Ovary (tissue), 9 donors: ENCODE results near the gene IGSF11. TPM values are rescaled to one million over a fixed set of nuclear protein-coding genes. Genes with fewer than 3 reads are reported as not detected.

Experiments
- DNase-seq, 5 donors: peaks; one replicate each; pipeline ENCODE4 v3.0.0-alpha.2; 2019 to 2020
- H3K27ac ChIP-seq, 2 donors: fragments of 200-600 bp; one replicate each; pipeline versions ENCODE4 v1.5.1 to v1.8.0; 2019 to 2022
- H3K27me3 ChIP-seq: fragments of 200-600 bp; one replicate; pipeline ENCODE4 v1.8.0; 2022
- H3K36me3 ChIP-seq: fragments of 200-600 bp; sonication (generic); one replicate; pipeline ENCODE4 v1.5.1; 2019
- H3K4me1 ChIP-seq: one replicate; pipeline ENCODE4 v1.8.1; 2013; ENCODE audit warnings: mild to moderate bottlenecking, moderate library complexity; ENCODE audit not compliant: insufficient read depth
- H3K4me3 ChIP-seq: fragments of 200-600 bp; sonication (generic); one replicate; pipeline ENCODE4 v1.5.1; 2017
- H3K9me3 ChIP-seq, 2 donors: fragments of 200-600 bp in 1 of 2; sonication (generic) in 1 of 2; one replicate each; pipeline versions ENCODE4 v1.5.1 to v1.8.1; 2013 to 2019; ENCODE audit warnings: mild to moderate bottlenecking in 1 of 2, moderate library complexity in 1 of 2
- CTCF ChIP-seq, 3 donors: fragments of 450-650 bp in 2 of 3; fragments of 200-600 bp in 1 of 3; IDR thresholded peaks; one replicate each; pipeline versions ENCODE4 v1.5.1 to v1.8.0; 2016 to 2022; ENCODE audit warnings: antibody characterized with exemption in 3 of 3, mild to moderate bottlenecking in 1 of 3
- EP300 ChIP-seq: sonication (generic); formaldehyde crosslinking; IDR thresholded peaks from one replicate; pipeline ENCODE4 v1.6.1; 2017; ENCODE audit warnings: antibody characterized with exemption
- POLR2A ChIP-seq: fragments of 450-650 bp; IDR thresholded peaks from one replicate; pipeline ENCODE4 v1.6.1; 2017; ENCODE audit warnings: antibody characterized with exemption, mild to moderate bottlenecking, moderate library complexity
- WGBS, 3 donors: extraction: QIAGEN DNeasy Blood & Tissue Kit in 1 of 3; methylation state at CpG; one replicate each; pipeline versions ENCODE4 v1.1.5 to v1.1.7; 2013 to 2017; 5-methylcytosine and 5-hydroxymethylcytosine counted together
- intact Hi-C, 4 donors: fragments of 100-400 bp; cut with DNase I; formaldehyde crosslinking; loops; one replicate each; pipeline versions ENCODE4 v1.11.0 to v1.15.1; 2022 to 2023
- polyA plus RNA-seq, 2 donors: library from polyadenylated mRNA; stranded (reverse); fragments of 200-250 nt in 1 of 2; fragments of 350-450 nt in 1 of 2; fragmentation: Illumina TruSeq in 1 of 2; extraction: RNeasy Lipid Tissue Mini Kit (QIAGEN cat#74804) in 1 of 2; gene quantifications; one replicate each; pipeline ENCODE4 v1.2.3, GENCODE V29; 2013 to 2014
- total RNA-seq, 7 donors: library from RNA; depleted of rRNA in 2 of 7; stranded (reverse); fragments of >200 nt in 2 of 7; fragmentation: NEBNext Ultra II Directional in 3 of 7; extraction: Animal tissue kit (Norgen Biotek cat#: 25700) in 3 of 7; gene quantifications; one replicate each; pipeline versions ENCODE4 v1.1.0 to v1.2.4, GENCODE V29; 2016 to 2023
- donor health status: DM: no; HTN: no; CAD: no; lungs with moderate emphysema.
- donor health status: DM: no; HTN: no; CAD: no.
- donor health status: Bipolar disorder and iron deficiency.
- donor health status: DM: yes; HTN: yes; CAD: no.
- donor health status: DM: no; HTN: no; CAD: no.
- donor health status: DM: yes; HTN: yes; CAD: no.

IGSF11 gene
- total and polyA plus RNA-seq, 9 donors, result 8.9 to 22.3 (median 16.8) TPM

GRCh38 chr3:118949113-118949760 lies 85.4 kb downstream of the IGSF11 start:
- no peak overlapping the region for H3K27ac ChIP-seq
- intact Hi-C loops, result loop anchor here in 1 of 4 donors (5.0 kb wide), 1 partner anchor 83 kb away; the partner anchor contains the start of gene IGSF11
- TF ChIP-seq POLR2A (no peak), CTCF (IDR thresholded peaks at IDR 0.05) (no peak), EP300 (no peak)
- H3K4me3 ChIP-seq, result no peak overlapping the region
- WGBS, 3 donors, result 88 to 90% (median 88%) methylated on average over 1 of the region's 1 CpG
- no peaks in the 10 kb centered on the region for H3K4me1 ChIP-seq
- H3K9me3 ChIP-seq, result no peaks in the 10 kb centered on the region
- H3K27me3 ChIP-seq, result no peaks in the 10 kb centered on the region
- DNase-seq, result no peak
- no peaks in the 10 kb centered on the region for H3K36me3 ChIP-seq

GRCh38 chr3:118948146-118948545 lies 86.5 kb downstream of the IGSF11 start:
- TF ChIP-seq POLR2A, result no peak
- no peak for TF ChIP-seq CTCF (IDR thresholded peaks at IDR 0.05)
- no peak for TF ChIP-seq EP300

GRCh38 chr3:118946449-118946848 lies 88.2 kb downstream of the IGSF11 start:
- no peak for DNase-seq
- H3K27me3 ChIP-seq, result no peaks in the 10 kb centered on the region
- no peak for TF ChIP-seq POLR2A
- TF ChIP-seq EP300, result no peak
- no peak for TF ChIP-seq CTCF (IDR thresholded peaks at IDR 0.05)
- WGBS, 3 donors, result 81 to 88% (median 86%) methylated on average over 4 of the region's 4 CpGs
- intact Hi-C loops, result loop anchor here in 1 of 4 donors (5.0 kb wide), 1 partner anchor 86 kb away; the partner anchor contains the start of gene IGSF11
- no peak overlapping the region for H3K27ac ChIP-seq
- no peaks in the 10 kb centered on the region for H3K9me3 ChIP-seq
- H3K4me3 ChIP-seq, result no peak overlapping the region
- no peaks in the 10 kb centered on the region for H3K36me3 ChIP-seq
- peaks cover 3% of the 10 kb centered on the region for H3K4me1 ChIP-seq

More at GRCh38 chr3:118948146-118948545, 86.5 kb downstream of the IGSF11 start:
- Histone ChIP-seq H3K27me3 (no peaks in the 10 kb centered on the region), H3K9me3 (no peaks in the 10 kb centered on the region), H3K4me3 (no peak overlapping the region), H3K36me3 (no peaks in the 10 kb centered on the region), H3K27ac (no peak overlapping the region), H3K4me1 (no peaks in the 10 kb centered on the region)
- no peak for DNase-seq
- WGBS, 3 donors, result 88 to 91% (median 89%) methylated on average over 5 of the region's 5 CpGs
- intact Hi-C loops, result loop anchor here in 1 of 4 donors (5.0 kb wide), 1 partner anchor 84 kb away; the partner anchor contains the start of gene IGSF11

- TF ChIP-seq POLR2A (no peak), CTCF (IDR thresholded peaks at IDR 0.05) (no peak), EP300 (no peak)
- H3K4me3 ChIP-seq, result no peak overlapping the region
- DNase-seq, result no peak
- H3K27ac ChIP-seq, result no peak overlapping the region
- H3K36me3 ChIP-seq, result no peaks in the 10 kb centered on the region
- H3K9me3 ChIP-seq, result no peaks in the 10 kb centered on the region
- H3K27me3 ChIP-seq, result no peaks in the 10 kb centered on the region
- intact Hi-C loops, result loop anchor here in 1 of 4 donors (5.0 kb wide), 1 partner anchor 86 kb away; the partner anchor contains the start of gene IGSF11
- H3K4me1 ChIP-seq, result peaks cover 3% of the 10 kb centered on the region
- 56 to 59% (median 57%) methylated on average over 4 of the region's 4 CpGs for WGBS, 3 donors
Observed at GRCh38 chr3:118945834-118946233, 88.8 kb downstream of the IGSF11 start.
